Measurements from ENCODE around the gene TGFBR3.

Gene TGFBR3

GRCh38 chr1:91885716-91886506, at the start of gene TGFBR3:
Gene TGFBR3 (minus strand): TSS chr1:91886151. CDS start chr1:91861531, 24,620 bp downstream.
- peak; percentile 89 for DNase-seq

DNA sequence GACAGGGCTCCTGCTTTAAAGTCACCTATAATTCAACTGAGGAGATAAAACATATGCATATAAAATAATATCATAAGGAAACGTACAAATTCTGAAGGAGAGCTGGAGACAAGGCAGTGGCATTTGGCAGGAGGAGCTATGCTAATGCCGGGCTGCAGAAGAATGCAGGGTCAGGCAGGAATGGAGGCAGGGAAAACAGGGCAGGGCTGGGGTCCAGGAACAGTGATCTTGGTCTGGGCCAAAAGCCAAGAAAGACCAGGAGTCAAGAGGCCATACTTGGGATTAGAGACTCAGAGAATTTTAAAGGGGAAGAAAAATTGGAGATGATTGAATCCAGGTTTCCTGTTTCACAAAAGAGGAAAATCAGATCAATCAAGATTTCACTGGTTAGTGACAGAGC, 43.3 kb upstream of the TGFBR3 start:
- DNase-seq = no peak

- no peak for DNase-seq
These were observed 42.1 kb upstream of the TGFBR3 start for GRCh38 chr1:91928026-91928425.

- no peak for DNase-seq
These were observed 39.9 kb upstream of the TGFBR3 start for GRCh38 chr1:91925644-91926435.

- DNase-seq = no peak
These were observed 38.2 kb upstream of the TGFBR3 start for GRCh38 chr1:91924146-91924545.

DNA sequence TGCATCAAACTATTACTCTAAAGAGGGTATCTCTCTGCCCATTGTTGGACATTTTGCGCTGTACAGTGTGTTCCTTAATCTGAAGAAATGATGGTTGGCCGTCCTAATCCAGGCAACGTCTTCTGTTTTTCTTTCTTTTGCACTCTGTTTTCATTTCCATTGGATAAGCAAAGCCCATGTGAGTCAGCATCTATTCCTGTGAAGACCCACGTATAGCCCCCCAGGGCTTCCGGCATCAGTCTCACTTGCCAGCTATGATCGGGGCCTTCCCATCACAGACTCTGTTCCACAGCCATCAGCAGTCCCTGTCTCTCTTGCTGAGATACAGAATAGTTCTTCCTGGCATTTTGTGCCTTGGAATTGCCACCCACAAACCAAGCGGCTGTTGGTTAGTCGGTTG, 34.0 kb upstream of the TGFBR3 start:
- DNase-seq = no peak

DNA sequence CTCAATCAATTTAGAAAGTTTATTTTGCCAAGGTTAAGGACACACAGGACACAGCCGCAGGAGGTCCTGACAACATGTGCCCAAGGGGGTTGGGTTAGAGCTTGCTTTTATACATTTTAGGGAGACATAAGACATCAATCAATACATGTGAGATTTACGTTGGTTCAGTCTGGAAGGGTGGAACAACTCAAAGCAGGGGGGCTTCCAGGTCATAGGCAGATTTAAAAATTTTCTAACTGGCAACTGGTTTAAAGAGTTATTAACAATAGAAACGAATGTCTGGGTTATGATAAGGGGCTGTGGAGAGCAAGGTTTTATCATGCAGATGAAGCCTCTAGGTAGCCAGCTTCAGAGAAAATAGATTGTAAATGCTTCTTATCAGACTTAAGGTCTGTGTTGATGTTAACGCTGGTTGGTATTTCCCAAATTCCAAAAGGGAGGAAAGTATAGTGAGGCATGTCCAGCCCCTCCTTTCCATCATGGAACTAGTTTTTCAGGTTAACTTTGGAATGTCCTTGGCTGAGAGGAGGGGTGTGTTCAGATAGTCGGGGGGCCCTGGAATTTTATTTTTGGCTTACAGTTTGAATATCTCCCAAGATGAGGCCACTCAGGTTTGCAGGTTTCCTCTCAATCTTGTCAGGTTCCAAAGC, 31.0 kb upstream of the TGFBR3 start:
- peak; percentile 10 for DNase-seq

- DNase-seq = peak; percentile 1
These were observed 30.1 kb upstream of the TGFBR3 start for GRCh38 chr1:91916046-91916445.

- no peak for DNase-seq
These were observed 27.1 kb upstream of the TGFBR3 start for GRCh38 chr1:91913018-91913417.

DNA sequence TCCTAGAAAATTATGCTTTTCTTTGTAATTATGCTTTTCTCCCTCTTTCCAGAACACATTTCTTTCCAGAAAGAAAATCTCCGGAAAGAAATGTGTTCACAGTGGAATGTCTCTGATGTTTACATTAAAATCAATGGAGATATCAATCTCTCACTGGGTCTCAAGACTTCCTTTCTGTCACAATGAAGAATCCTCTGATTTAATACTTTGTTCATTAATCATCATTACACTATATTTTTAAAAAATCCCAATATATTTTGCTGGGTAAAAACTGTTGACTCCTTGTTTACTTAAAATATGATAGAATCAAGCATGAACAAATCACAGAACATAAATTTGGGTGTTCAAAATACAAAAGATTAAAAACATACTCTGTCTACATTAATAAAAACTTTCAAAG, 26.3 kb upstream of the TGFBR3 start:
- DNase-seq = no peak

DNA sequence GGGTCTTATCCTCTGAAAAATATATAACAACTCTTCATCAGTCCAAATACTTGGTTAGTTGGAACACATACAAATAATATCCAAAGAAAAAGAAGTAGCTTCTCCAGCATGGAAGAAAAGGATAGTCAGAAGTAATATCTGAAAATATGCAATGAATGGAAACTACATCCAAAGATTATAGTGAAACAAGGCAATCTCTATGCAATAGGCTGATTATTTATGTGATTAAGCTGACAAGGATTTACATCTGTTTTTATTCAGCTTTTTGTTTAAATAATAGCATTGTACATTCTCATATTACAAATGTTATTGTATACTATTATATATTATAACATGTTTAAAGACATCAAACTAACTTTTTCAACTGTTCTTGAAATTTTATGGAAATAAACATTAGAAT, 15.3 kb upstream of the TGFBR3 start:
- DNase-seq = no peak

DNA sequence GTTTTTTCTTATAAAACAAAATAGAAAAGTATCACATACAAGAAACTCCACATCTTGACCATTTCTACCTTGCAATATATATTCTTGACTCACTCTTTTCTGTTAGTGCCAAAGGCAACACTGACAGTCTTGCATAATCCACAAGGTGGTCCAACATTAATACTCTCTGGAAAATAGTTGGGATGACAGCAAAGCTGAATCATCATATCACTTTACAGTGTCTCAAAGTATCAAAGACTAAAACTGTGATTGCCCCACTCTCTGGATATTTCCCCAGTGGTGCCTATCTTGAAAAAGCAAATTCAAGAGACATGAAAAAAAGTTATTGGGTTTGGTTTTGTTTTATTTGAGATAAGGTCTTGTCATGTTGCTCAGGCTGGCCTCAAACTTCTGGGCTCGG, 14.6 kb upstream of the TGFBR3 start:
- peak; percentile 12 for DNase-seq

GRCh38 chr1:91897016-91897415, 11.1 kb upstream of the TGFBR3 start:
- DNase-seq = peak; percentile 17

DNA sequence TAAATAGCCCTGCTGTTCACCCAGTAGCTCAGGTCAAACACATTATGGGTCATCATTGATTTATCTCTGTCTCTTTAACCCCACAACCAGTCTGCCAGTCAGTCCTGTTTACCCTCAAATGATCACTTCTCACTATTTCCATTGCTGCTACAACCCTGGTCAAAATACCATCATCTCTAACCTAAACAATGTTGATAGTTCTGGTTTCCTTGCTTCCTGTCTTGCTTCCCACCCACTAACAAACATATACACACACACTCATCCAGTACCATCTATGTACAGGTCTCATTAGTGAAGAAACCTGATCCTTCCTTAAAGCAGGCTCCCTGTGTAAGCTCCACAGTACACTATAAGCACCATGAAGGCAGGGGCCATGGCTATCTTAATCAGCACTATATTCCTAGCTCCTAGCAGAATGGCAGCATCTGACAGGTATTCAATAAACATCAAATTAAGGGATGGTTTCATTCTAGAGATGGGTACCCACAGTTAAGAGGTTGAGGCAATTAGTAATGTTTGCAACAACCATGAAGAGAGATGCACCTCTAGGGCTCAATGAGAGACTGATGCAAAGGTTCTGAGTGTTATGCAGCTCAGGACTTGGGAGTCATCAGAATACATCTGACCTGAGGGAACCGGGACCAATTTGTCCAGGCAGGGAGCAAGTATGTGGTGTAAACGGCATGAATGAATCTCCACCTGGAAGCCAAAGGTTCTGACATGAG, 10.0 kb upstream of the TGFBR3 start:
- DNase-seq = peak; percentile 29

DNA sequence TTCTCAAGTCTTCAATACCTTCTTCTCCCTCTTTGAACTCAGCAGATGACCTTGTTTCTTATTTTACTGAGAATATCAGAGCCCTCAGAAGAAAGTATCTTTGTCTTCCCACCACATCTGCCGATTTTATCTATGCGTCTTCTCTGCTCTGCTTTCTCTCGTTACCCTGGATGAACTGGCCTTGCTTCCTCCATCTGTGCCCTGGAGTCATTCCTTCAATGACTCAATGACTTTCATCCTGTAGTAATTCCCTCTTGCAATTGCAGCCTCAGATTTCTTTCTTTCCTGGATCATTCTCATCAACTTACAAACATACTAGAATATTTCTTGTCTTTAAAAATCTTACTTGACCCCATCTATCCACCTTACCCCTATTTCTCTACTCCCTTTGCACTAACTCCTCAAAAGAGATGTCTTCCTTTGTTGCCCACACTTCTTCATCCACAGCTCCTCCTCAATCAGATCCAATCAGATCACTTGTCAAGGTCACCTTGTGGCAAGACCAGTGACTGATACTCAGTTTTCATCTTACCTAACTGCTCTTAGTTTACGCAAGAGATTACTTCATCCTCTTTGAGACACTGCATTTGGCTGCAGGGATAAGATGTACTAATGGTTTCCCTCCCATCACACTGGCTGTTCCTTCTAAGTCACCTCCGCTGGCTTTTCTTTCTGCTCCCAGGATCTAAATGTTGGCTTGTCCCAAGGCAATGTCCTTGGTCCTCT, 8.2 kb upstream of the TGFBR3 start:
- DNase-seq = peak; percentile 8

GRCh38 chr1:91891969-91892368, 6.0 kb upstream of the TGFBR3 start:
- DNase-seq = peak; percentile 45

- DNase-seq = no peak
These were observed 5.5 kb upstream of the TGFBR3 start for GRCh38 chr1:91891454-91891853.

DNA sequence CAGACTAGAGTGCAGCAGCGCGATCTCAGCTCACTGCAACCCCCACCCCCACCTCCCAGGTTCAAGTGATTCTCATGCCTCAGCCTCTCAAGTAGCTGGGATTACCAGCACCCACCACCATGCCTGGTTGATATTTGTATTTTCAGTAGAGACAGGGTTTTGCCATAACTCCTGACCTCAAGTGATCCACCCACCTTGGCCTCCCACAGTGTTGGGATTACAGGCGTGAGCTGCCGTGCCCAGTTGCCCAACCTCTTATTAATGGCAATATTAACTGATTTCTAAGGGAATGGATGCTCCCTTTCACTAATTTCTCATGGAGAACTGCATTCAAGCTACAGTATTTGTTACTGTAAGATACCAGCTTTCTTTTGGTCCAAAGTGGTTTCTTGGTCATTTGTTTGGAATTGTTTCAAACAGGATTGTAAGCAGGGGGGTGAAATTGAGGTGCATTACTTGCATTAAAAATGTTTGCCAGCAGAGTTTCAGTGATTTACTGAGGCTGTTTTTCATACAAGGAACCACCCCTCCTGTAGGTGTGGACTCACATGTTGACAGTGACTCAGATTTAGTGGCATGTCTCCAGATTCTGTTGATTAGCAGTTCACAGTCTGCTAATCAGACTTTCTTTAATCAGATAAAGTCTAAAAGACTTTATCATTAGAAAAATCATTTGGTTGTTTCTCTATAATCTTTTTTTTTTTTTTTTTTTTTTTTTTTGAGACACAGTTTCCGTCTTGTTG, 3.9 kb upstream of the TGFBR3 start:
- DNase-seq = no peak

DNA sequence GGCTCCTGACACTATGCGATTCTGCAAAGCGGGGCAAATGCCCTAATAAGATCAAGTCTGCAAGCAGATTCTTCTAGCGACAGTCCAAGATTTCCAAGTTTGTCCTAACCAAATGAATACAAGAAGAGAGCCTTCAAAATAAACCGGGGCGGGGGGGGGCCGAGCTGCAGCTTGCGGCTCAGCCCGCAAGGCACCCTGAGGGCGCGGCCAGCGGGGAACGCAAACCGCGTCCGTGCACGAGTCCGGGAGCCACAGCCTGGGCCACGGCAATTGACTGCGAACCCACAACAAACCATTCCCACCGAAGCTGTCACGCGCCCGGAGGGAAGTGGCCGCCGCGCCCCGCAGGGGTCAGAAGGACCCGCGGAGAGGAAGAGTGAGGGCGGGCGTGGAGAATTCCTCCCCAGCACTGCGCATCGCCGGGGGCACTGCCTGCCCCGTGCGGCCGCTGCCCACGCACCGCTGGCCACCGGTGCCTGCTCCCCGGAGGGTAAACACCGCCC, 687 bp downstream of the TGFBR3 start:
- peak; percentile 67 for DNase-seq

DNA sequence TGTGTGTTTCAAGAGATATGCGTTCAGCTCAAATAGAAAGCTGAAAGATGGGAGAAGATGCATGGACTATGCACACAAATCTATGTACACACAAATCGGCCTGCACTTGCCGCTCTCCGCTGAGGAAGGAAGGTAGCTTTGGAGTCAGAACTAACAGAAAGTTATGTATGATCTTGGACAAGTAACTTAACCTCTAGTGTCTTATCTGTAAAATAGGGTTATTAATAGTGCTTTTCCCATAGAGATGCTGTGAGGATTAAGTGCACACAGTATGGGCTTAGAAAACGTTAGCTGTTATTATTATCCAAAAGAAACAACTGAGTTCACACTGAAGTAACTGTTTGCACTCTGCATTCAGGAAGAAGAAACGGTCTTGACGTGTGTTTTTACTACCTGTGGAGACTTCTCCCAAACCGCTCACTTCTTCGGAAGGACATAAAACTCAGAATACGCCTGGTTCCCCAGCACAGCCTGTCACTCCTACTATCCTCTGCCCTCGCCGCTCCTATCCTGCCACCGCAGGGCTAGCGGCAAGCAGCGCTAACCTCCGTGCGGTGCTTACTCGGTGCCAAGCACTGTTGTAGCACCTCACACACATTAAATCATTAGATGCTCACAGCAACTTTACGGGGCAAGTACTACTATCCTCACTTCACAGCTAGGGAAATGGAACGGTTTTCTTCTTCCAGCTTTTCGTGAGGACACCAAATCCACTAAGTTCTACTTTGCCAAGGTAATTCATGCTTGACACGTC, 1.3 kb downstream of the TGFBR3 start:
- peak; percentile 74 for DNase-seq

DNA sequence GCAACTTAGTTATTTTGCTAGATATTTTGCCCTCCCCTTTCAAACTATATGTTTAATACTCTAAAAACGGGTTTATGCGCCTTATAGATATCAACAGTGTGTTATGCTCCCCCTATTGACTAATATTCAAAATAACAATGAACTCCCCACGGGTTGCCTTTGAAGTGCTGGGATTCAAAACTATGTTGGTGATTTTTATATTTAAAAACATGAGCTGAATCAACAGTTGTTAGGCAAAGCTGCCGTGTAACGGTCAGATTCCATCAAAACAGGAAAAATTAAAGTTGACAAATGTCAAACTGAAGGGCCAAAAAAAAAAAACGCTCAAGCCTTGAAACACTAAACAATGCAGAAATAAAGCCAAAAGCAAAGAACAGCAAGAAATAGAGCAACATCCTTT, 2.5 kb downstream of the TGFBR3 start:
- no peak for DNase-seq
